Lung (tissue), 12 donors: ENCODE measurements around the gene PTER. TPM values are rescaled to one million over a fixed set of nuclear protein-coding genes. Genes with fewer than 3 reads are reported as not detected.

ENCODE experiments used
- ATAC-seq: fragments of 200-7000 bp; cut with Tn5 transposase; one replicate; pipeline ENCODE4 v1.9.1; 2020; ENCODE audit warnings: moderate number of reproducible peaks; ENCODE audit not compliant: insufficient read depth, low FRiP score
- DNase-seq, 3 donors: peaks; one replicate each; pipeline ENCODE4 v3.0.0-alpha.2; 2013 to 2017
- H3K27ac ChIP-seq, 2 donors: one replicate each; pipeline ENCODE4 v1.5.1; 2013; ENCODE audit warnings: mild to moderate bottlenecking in 2 of 2, moderate library complexity in 2 of 2, control low read depth in 1 of 2, inconsistent platforms in 1 of 2, low read depth in 1 of 2, low read length in 1 of 2
- H3K27me3 ChIP-seq, 3 donors: one replicate each; pipeline ENCODE4 v1.5.1; 2013; ENCODE audit warnings: low read length in 2 of 3; ENCODE audit not compliant: control insufficient read depth in 3 of 3, insufficient read depth in 3 of 3
- H3K36me3 ChIP-seq, 4 donors: one replicate each; pipeline ENCODE4 v1.5.1; 2013; ENCODE audit warnings: low read length in 4 of 4, mild to moderate bottlenecking in 1 of 4, moderate library complexity in 1 of 4; ENCODE audit not compliant: control insufficient read depth in 4 of 4, insufficient read depth in 4 of 4
- H3K4me1 ChIP-seq, 5 donors: one replicate each; pipeline ENCODE4 v1.5.1; 2013; ENCODE audit warnings: low read length in 5 of 5, mild to moderate bottlenecking in 2 of 5, moderate library complexity in 1 of 5; ENCODE audit not compliant: control insufficient read depth in 5 of 5, insufficient read depth in 5 of 5
- H3K4me3 ChIP-seq: one replicate; pipeline ENCODE4 v1.5.1; 2013; ENCODE audit warnings: mild to moderate bottlenecking, control low read depth, moderate library complexity
- H3K9ac ChIP-seq, 2 donors: one replicate each; pipeline ENCODE4 v1.5.1; 2013; ENCODE audit warnings: low read length in 2 of 2, control low read depth in 1 of 2; ENCODE audit not compliant: insufficient read depth in 1 of 2
- H3K9me3 ChIP-seq, 4 donors: one replicate each; pipeline ENCODE4 v1.5.1; 2013; ENCODE audit warnings: low read length in 3 of 4, mild to moderate bottlenecking in 1 of 4, moderate library complexity in 1 of 4; ENCODE audit not compliant: control insufficient read depth in 4 of 4, insufficient read depth in 3 of 4
- CTCF ChIP-seq: IDR thresholded peaks from 2 replicates; pipeline ENCODE4 v1.5.1; 2012; ENCODE audit warnings: mild to moderate bottlenecking; ENCODE audit errors: control extremely low read depth, extremely low read depth
- WGBS, 2 donors: extraction: QIAGEN DNeasy Blood & Tissue Kit; methylation state at CpG; one replicate each; pipeline ENCODE4 v1.1.7; 2013; 5-methylcytosine and 5-hydroxymethylcytosine counted together
- polyA plus RNA-seq, 2 donors: library from polyadenylated mRNA; stranded (reverse); fragments of 200-250 nt; gene quantifications; one replicate each; pipeline ENCODE4 v1.2.1, GENCODE V29; 2013
- total RNA-seq, 2 donors: library from RNA; depleted of rRNA in 1 of 2; stranded (reverse); fragments of >200 nt in 1 of 2; gene quantifications; one replicate each; pipeline ENCODE4 v1.2.1, GENCODE V29; 2014 to 2021
- donor health status: control.
- donor health status: control.
- donor health status: Bipolar disorder and iron deficiency.
- donor health status: healthy.
- donor health status: DM: yes; HTN: yes; CAD: no.

The PTER gene
- total and polyA plus RNA-seq, 4 donors, result 4.9 to 13.3 (median 10.3) TPM

GRCh38 chr10:16439295-16439694, 2.5 kb downstream of the PTER start:
- DNase-seq (peak in 1 of 3 donors; percentile 20), ATAC-seq (no peak)
- Histone ChIP-seq H3K4me3 (no peak overlapping the region), H3K4me1 (peaks cover 0 to 9% (median 2%) of the 10 kb centered on the region in 5 donors), H3K9me3 (no peaks in the 10 kb centered on the region), H3K27ac (no peak overlapping the region), H3K9ac (no peak overlapping the region), H3K36me3 (no peaks in the 10 kb centered on the region), H3K27me3 (no peaks in the 10 kb centered on the region)
- no peak for TF ChIP-seq CTCF
- 68 to 75% methylated on average over 1 of the region's 1 CpG for WGBS, 2 donors

DNA sequence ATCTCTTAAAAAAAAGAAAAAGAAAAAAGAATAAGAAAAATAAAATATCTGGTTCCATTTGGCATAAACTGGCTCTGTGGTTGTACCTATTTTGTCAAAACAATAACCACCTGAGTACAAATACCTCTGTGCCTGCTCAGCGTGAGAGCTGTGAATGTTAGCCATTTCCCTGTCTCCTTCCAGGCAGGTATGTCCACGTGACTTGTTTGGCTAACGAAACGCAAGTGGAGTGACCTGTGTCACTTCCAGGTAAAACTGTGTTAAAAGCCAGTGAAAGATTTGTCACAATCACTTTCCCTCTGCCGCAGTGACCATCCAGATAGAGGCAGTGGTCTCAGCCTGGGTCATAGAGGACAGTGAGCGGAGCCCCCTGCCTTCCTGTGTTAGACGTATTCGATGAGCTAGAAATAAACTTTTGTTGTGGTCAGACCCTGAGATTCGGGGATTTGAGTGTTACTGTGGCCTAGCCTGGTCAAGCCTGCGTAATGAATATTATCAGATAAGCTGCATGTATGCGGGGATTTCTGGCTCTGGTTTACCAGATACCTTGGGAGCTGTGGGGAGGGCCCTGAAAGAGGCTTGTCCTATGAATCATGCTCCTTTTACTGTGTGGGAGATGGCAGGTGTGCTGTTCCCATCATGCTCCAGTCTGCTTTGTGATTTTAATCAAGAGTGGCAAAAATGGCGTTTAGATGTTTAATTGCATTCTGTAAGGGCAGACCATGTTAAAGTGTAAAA, 3.8 kb downstream of the PTER start:
- peak in 1 of 3 donors; percentile 20 for DNase-seq
- Histone ChIP-seq H3K36me3 (no peaks in the 10 kb centered on the region), H3K27me3 (no peaks in the 10 kb centered on the region), H3K9ac (peak overlapping the region; percentile 12 to 32), H3K4me3 (no peak overlapping the region), H3K27ac (peak overlapping the region in 1 of 2 donors; percentile 66), H3K4me1 (peaks cover 0 to 10% (median 2%) of the 10 kb centered on the region in 5 donors), H3K9me3 (no peaks in the 10 kb centered on the region)
- TF ChIP-seq CTCF, result no peak
- WGBS, 2 donors, result 68 to 79% methylated on average over 12 of the region's 12 CpGs
- ATAC-seq, result peak; percentile 16

DNA sequence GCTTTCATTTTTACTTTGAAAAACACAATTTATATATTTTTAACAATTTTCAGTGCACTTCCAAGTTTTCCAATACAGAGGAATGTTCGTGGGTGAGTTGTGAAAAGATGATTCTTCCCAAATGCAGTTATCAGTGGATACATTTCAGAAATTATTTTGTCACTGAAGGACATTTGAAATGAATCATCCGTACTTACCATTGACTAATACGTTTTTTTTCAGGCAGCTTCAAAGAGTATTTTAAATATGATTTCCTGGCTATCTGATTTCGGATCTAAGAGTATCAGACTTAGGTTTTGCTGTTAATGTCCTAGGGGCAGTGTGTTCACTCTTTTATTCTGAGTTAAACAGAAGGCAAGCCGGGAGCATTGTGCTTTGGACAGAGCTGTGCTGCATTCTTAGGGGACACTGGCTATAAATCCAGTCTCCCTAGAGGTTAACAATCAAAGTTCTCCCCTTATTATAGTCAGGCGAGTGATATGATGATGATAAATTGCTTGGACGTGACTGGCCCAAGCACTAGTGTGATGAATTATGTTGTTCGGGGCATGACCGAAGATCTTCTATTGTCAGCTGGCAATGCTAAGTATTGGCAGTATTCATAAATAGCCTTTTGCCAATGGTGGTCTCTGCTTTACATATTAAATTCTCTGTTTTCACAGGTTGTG, 4.5 kb downstream of the PTER start:
- Histone ChIP-seq H3K27me3 (no peaks in the 10 kb centered on the region), H3K27ac (no peak overlapping the region), H3K4me3 (no peak overlapping the region), H3K9me3 (no peaks in the 10 kb centered on the region), H3K9ac (no peak overlapping the region), H3K4me1 (peaks cover 0 to 14% (median 2%) of the 10 kb centered on the region in 5 donors), H3K36me3 (no peaks in the 10 kb centered on the region)
- TF ChIP-seq CTCF, result no peak
- 61 to 78% methylated on average over 9 of the region's 9 CpGs for WGBS, 2 donors
- ATAC-seq (no peak), DNase-seq (no peak)
